Activated naive CD8-positive, alpha-beta T cell treated with anti-CD3 and anti-CD28 coated beads, Interleukin-2, amount 10 ng/mL, durations not matched to agents 7 days and 5 days (primary cell): Measurements from ENCODE around the gene ZNF23. TPM values are rescaled to one million over a fixed set of nuclear protein-coding genes. Genes with fewer than 3 reads are reported as not detected.

Experiments
- ATAC-seq: fragments of 150-1000 bp; cut with Tn5 transposase; one replicate; pipeline ENCODE4 v1.10.0; 2021; ENCODE audit warnings: low read depth, moderate library complexity
- POLR2A ChIA-PET: fragments of 350-600 bp; sonication (Branson Sonifier 250); formaldehyde crosslinking; loops from one replicate; lab custom pipeline; 2021; ENCODE audit warnings: antibody characterized with exemption; lab: Charles Lee
- DNase-seq: peaks from one replicate; pipeline ENCODE4 v3.0.0; 2021
- H3K27ac Mint-ChIP-seq: one replicate; pipeline ENCODE4 v1.8.0; 2022; ENCODE audit warnings: mild to moderate bottlenecking, mixed read lengths
- H3K27me3 Mint-ChIP-seq: one replicate; pipeline ENCODE4 v1.8.0; 2022; ENCODE audit warnings: mild to moderate bottlenecking, moderate library complexity, mixed read lengths
- H3K36me3 Mint-ChIP-seq: one replicate; pipeline ENCODE4 v1.8.0; 2021; ENCODE audit warnings: mild to moderate bottlenecking, mixed read lengths
- H3K4me1 Mint-ChIP-seq: one replicate; pipeline ENCODE4 v1.8.0; 2021; ENCODE audit warnings: mixed read lengths
- H3K4me3 Mint-ChIP-seq: one replicate; pipeline ENCODE4 v1.8.0; 2022; ENCODE audit warnings: mild to moderate bottlenecking, moderate library complexity, mixed read lengths
- H3K9me3 Mint-ChIP-seq: one replicate; pipeline ENCODE4 v1.8.0; 2021; ENCODE audit warnings: mixed read lengths
- total RNA-seq, 2 experiments: library from RNA; stranded (reverse); gene quantifications; one replicate each; pipeline ENCODE4 v1.2.3, GENCODE V29; 2021

ZNF23 gene
- total RNA-seq, 2 experiments from 2014 or later, result 9.6 to 10.5 TPM

DNA sequence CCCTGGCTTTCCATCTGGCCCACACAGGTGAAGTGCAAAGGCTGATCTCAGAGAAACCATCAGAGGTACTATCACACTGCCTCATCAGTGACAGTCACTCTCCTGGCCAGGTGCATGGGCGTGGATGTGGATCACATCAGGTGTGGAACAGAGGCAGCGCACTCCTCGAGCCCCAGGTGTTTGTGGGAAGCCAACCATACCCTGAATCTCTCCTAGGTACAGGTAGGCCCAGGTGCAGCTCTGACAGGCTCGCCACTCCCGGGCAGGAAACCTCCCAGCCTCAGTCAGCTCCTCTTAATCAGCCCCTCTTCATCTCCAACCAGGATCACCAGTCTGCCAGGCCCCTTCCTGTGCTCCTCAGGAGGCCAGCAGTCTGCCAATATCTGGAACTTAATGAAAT, 51.9 kb downstream of the ZNF23 start:
- no peaks in the 10 kb centered on the region for H3K9me3 Mint-ChIP-seq
- H3K4me3 Mint-ChIP-seq, result no peak overlapping the region
- H3K27me3 Mint-ChIP-seq, result peaks cover 35% of the 10 kb centered on the region
- H3K4me1 Mint-ChIP-seq, result peaks cover 19% of the 10 kb centered on the region
- no peaks in the 10 kb centered on the region for H3K36me3 Mint-ChIP-seq
- POLR2A ChIA-PET, result no interaction called here
- H3K27ac Mint-ChIP-seq, result no peak overlapping the region
- DNase-seq (no peak), ATAC-seq (no peak)

DNA sequence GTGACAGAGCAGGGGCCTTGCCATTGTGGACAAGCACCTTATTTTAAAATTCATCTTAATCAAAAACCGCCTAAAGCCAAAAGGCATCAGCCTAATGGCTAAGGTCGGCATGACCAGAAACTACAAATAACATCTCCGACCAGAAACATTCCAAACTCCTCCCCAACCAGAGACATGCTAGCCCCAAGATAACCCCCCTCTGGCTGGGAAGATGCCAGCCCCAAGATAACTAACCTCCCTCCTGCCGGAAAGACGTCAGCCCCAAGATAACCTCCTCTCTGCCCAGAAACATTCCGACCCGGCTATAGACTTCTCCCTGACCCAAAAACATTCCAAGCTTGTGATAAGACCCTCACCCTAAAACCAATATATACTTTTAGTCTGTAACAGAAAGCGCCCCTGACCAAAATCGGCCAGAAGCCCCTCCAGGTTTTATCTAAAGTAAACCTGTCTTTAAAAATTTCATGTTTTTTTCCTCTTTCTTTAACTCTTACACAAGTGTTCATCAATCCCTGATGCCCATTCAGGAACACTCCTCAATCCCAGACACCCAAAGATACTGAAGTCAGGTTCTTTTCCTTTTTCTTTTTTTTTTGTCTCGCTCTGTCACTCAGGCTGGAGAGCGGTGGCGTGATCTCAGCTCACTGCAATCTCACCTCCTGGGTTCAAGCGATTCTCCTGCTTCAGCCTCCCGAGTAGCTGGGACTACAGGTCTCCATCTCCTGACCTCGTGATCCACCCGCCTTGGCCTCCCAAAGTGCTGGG, 52.9 kb downstream of the ZNF23 start:
- peaks cover under 1% of the 10 kb centered on the region for H3K9me3 Mint-ChIP-seq
- no peak for DNase-seq
- no peak overlapping the region for H3K4me3 Mint-ChIP-seq
- H3K27me3 Mint-ChIP-seq, result peaks cover 35% of the 10 kb centered on the region
- no peak overlapping the region for H3K27ac Mint-ChIP-seq
- H3K36me3 Mint-ChIP-seq, result no peaks in the 10 kb centered on the region
- POLR2A ChIA-PET, result no interaction called here
- ATAC-seq, result no peak
- peaks cover 19% of the 10 kb centered on the region for H3K4me1 Mint-ChIP-seq

DNA sequence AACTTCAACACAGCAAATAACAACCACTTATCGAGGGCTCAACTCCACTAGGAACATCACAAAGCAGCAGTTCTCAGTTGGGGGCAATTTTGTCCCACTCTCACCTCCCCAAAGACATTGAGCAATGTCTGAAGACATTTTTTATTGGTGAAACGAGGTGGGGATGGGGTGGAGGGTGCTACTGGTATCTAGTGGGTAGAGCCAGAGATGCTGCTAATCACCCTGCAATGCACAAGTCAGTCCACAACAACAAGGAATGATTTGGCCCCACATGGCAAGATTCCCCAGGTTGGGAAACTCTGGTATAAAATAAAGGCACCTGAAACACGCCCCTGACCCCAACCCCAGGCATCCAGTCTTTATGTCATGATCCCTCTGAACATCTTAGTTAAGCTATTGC, 53.5 kb downstream of the ZNF23 start:
- DNase-seq (no peak), ATAC-seq (no peak)
- no peaks in the 10 kb centered on the region for H3K36me3 Mint-ChIP-seq
- peaks cover 1% of the 10 kb centered on the region for H3K9me3 Mint-ChIP-seq
- POLR2A ChIA-PET, result no interaction called here
- H3K4me1 Mint-ChIP-seq, result peaks cover 19% of the 10 kb centered on the region
- no peak overlapping the region for H3K4me3 Mint-ChIP-seq
- H3K27me3 Mint-ChIP-seq, result peaks cover 35% of the 10 kb centered on the region
- no peak overlapping the region for H3K27ac Mint-ChIP-seq

DNA sequence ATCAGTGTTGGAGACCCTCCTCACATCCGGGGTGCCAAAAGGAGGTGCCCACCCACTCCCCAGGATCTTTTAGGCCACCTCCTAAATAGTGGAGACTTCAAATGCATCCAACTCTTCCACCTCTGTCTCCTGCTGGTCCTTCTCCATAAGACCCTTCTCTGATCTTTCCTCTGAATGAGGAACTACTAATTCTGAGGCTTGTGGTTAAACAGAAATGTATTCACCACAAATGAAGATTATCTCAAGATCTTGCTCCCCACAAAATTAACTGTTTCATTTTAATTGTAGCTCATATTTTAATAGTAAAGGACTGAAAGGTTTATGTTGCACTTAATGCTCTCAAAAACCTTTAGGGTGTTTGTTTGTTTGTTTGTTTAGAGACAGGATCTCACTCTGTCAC, 54.3 kb downstream of the ZNF23 start:
- Mint-ChIP-seq H3K9me3 (peaks cover 1% of the 10 kb centered on the region), H3K27me3 (peaks cover 35% of the 10 kb centered on the region), H3K4me1 (peaks cover 17% of the 10 kb centered on the region), H3K36me3 (no peaks in the 10 kb centered on the region), H3K27ac (no peak overlapping the region), H3K4me3 (no peak overlapping the region)
- POLR2A ChIA-PET, result no interaction called here
- DNase-seq (no peak), ATAC-seq (no peak)

DNA sequence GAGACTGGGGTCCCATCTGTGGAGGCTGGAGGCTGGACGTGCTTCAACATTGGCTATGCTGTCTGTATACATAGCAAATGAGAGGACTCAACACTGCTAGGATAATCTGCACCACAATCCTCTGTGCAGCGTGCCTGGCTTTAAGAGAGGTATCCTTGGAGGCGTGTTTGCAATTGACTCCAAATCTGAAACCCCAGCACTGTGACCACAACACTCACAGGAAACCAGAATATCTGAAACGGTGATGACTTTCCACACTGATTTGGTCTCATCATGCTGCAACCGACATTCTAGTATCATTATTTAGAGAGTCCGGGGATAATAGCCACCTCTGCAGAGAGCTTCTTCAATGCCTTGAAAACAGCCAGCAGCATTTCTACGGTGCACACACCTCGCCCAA, 55.3 kb downstream of the ZNF23 start:
- Mint-ChIP-seq H3K9me3 (peaks cover 1% of the 10 kb centered on the region), H3K4me3 (no peak overlapping the region), H3K36me3 (no peaks in the 10 kb centered on the region), H3K27ac (no peak overlapping the region), H3K4me1 (peaks cover 16% of the 10 kb centered on the region), H3K27me3 (peaks cover 37% of the 10 kb centered on the region)
- DNase-seq, result no peak
- no peak for ATAC-seq
- POLR2A ChIA-PET, result no interaction called here

DNA sequence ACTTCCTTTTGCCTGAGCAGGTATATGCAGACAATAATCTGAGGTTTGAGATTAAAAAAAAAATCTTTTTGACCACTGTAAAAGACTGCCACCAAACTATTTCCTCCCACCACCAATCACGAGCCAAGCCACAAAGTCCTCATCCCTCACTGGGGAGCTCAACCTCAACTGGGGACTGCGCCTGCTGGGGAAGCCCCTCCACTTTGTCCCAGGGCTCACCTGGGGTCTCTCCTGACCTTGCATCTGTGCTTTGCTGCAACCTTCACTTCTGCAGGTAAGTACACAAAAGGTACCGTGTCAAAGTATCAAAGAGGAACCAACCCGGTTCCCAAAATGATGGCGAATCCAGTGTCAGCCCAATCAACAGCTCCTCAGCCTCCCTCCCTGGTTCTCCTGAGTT, 55.7 kb downstream of the ZNF23 start:
- Mint-ChIP-seq H3K27ac (no peak overlapping the region), H3K36me3 (no peaks in the 10 kb centered on the region), H3K9me3 (peaks cover 1% of the 10 kb centered on the region), H3K27me3 (peaks cover 33% of the 10 kb centered on the region), H3K4me1 (peaks cover 16% of the 10 kb centered on the region), H3K4me3 (no peak overlapping the region)
- DNase-seq (no peak), ATAC-seq (no peak)
- POLR2A ChIA-PET, result no interaction called here

DNA sequence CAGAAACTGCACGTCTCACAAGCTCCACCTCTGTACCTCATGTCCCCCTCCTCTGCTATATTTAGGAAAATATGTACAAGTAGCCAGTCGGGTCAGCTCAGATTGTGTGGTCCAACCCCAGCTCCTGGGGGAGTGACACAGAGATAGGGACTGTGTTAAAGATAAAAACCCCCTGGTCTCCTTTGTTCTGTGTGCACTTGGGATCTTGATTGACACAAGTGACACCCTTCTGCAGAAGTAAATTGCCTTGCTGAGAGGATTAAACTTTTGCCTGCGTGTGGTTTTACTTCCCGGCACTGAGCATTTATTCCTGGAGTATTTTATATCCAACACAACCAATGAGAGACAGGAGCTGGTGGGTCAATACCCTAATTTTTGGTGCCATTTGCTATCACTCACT, 57.7 kb downstream of the ZNF23 start:
- H3K27ac Mint-ChIP-seq, result no peak overlapping the region
- peaks cover 32% of the 10 kb centered on the region for H3K27me3 Mint-ChIP-seq
- no peaks in the 10 kb centered on the region for H3K36me3 Mint-ChIP-seq
- peaks cover 1% of the 10 kb centered on the region for H3K9me3 Mint-ChIP-seq
- POLR2A ChIA-PET, result no interaction called here
- peaks cover 16% of the 10 kb centered on the region for H3K4me1 Mint-ChIP-seq
- DNase-seq, result no peak
- ATAC-seq, result no peak
- H3K4me3 Mint-ChIP-seq, result no peak overlapping the region

DNA sequence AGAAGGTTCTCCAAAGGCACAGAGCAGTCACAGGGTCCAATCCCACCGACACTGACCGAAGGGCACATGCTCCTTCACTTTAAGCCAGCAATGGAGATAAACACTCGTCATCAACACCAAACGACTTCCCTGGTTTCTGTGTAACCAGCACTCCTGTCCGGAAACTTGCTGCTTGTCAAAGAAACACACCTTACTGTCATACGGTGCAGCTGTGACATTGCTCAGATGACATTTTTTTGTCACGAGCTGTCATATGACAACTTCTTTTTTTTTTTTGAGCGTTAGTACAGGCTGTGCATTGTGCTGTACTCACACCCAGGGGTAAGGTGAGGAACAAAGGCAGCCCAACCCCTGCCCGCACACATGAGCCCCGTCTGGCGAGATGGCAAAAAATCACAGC, 59.4 kb downstream of the ZNF23 start:
- Mint-ChIP-seq H3K27me3 (peaks cover 22% of the 10 kb centered on the region), H3K36me3 (no peaks in the 10 kb centered on the region), H3K4me1 (peaks cover 13% of the 10 kb centered on the region), H3K9me3 (peaks cover 1% of the 10 kb centered on the region), H3K27ac (no peak overlapping the region), H3K4me3 (no peak overlapping the region)
- POLR2A ChIA-PET, result no interaction called here
- DNase-seq, result no peak
- no peak for ATAC-seq

DNA sequence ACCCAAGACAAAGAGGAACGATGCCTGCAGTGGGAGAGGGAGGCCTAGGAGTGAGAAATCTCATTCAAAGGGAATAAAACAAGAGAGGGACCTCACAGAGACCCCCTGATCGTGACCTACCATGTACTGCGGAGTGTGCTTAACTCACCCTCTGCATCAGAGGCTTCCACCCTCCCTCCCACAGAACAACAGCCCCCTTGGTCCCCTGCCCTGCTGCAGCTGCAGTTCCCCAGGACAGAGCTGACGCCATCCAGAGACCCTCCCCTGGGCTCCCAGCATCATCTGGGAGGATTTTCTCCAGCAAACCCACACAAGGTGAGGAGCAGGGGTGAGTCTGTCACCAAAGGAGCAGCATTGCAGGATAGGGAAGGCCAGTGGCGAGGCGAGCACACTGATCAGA, 60.0 kb downstream of the ZNF23 start:
- Mint-ChIP-seq H3K4me3 (no peak overlapping the region), H3K27ac (no peak overlapping the region), H3K9me3 (peaks cover 1% of the 10 kb centered on the region), H3K36me3 (no peaks in the 10 kb centered on the region), H3K27me3 (peaks cover 16% of the 10 kb centered on the region), H3K4me1 (peaks cover 9% of the 10 kb centered on the region)
- DNase-seq (no peak), ATAC-seq (no peak)
- POLR2A ChIA-PET, result no interaction called here

DNA sequence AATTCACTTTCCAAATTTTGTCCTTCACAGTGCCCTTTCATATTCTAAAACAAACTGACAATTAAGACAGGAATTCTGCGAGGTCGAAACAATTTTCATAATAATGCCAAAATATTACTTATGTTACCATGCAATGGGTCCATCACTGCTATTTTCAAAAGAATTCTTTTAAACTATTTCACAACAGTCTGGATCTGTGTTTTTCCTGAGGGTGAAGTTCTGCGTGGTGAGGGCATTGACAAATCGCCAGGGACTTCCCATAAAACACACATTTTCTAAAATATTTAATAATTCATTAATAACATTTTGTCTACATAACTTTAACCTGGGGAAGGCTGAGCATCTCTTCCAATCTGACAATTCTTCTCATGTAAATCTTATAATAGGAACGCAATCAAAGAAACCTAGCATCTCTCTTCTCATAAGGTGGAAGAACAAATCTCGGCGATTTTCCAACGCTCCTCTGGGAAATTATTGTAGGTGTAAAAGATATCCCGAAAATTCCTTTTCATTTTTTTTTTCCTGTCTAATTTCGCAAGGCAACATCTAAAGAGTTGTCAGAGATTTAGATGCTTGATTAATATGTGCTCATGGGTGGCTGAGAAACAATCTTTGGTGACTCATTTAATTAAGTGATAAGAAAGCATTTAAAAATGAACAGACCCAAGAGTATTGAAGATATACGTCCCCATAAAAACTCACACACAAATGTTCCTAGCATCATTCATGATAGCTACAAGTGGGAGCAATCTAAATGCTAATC, 62.1 kb downstream of the ZNF23 start:
- ATAC-seq, result no peak
- peaks cover 8% of the 10 kb centered on the region for H3K27me3 Mint-ChIP-seq
- POLR2A ChIA-PET, result no interaction called here

More for the DNA sequence above, 62.1 kb downstream of the ZNF23 start:
- no peaks in the 10 kb centered on the region for H3K36me3 Mint-ChIP-seq
- H3K4me3 Mint-ChIP-seq, result no peak overlapping the region
- H3K4me1 Mint-ChIP-seq, result no peaks in the 10 kb centered on the region
- H3K27ac Mint-ChIP-seq, result no peak overlapping the region
- peaks cover 1% of the 10 kb centered on the region for H3K9me3 Mint-ChIP-seq
- DNase-seq, result no peak

Other genes starting within 250 kb of the ZNF23 start
- not detected for gene HYDIN, start 231.5 kb downstream of the ZNF23 start, total RNA-seq
- gene CMTR2, start 172.8 kb downstream of the ZNF23 start, total RNA-seq, result 10 to 100 TPM; 23.7 to 24.3 TPM
- not detected for gene CALB2, start 103.5 kb downstream of the ZNF23 start, total RNA-seq
- gene TLE7, start 20.2 kb downstream of the ZNF23 start, total RNA-seq, result not detected
- 1 to 10 TPM; 5.3 to 5.8 TPM for gene ZNF19, start 27.1 kb upstream of the ZNF23 start, total RNA-seq
- gene CHST4, start 64.2 kb upstream of the ZNF23 start, total RNA-seq, result not detected
- gene TAT, start 114.8 kb upstream of the ZNF23 start, total RNA-seq, result not detected
- gene MARVELD3, start 163.9 kb upstream of the ZNF23 start, total RNA-seq, result not detected